OCI-LY7 (cell line): ENCODE data around the gene PSMD2.

Experiments
- CTCF ChIP-seq: fragments of 200-600 bp; sonication (generic); conservative IDR thresholded peaks from 2 replicates; pipeline ENCODE4 v1.5.1; 2014; ENCODE audit warnings: mild to moderate bottlenecking, antibody characterized with exemption, low read length, moderate library complexity, mixed read lengths
- EZH2phosphoT487 ChIP-seq: fragments of 200-600 bp; sonication (generic); IDR thresholded peaks from 2 replicates; pipeline ENCODE4 v1.6.1; 2018; ENCODE audit warnings: low read depth, borderline replicate concordance, mild to moderate bottlenecking, mixed run types, antibody characterized with exemption, low read length, moderate library complexity, mixed read lengths

GRCh38 chr3:184336547-184337398 lies 37.7 kb downstream of the PSMD2 start:
- TF ChIP-seq CTCF (no peak), EZH2phosphoT487 (no peak)
